Measurements from ENCODE around the gene ITK.
"Not testable (repeated sequence)": the region's sequence is repeated elsewhere in the genome, so short reads cannot be mapped to it uniquely, and the experiment has no call there.

Gene ITK

GRCh38 chr5:157205708-157206107, 25.1 kb downstream of the ITK start:
- H3K23ac ChIP-seq (ENCODE audit: low read length), result no peak overlapping the region
- H3K79me2 ChIP-seq (ENCODE audit: control insufficient read depth, insufficient read depth, low read length), result no peaks in the 10 kb centered on the region
- no peak overlapping the region for H4K5ac ChIP-seq (ENCODE audit: low read length)
- H3K4me1 ChIP-seq (ENCODE audit: control insufficient read depth, low read depth, low read length), result no peaks in the 10 kb centered on the region
- H3K4ac ChIP-seq (ENCODE audit: low read depth, low read length), result no peak overlapping the region
- H3K56ac ChIP-seq (ENCODE audit: low read length), result no peak overlapping the region
- H3K27me3 ChIP-seq (ENCODE audit: insufficient read depth, low read length, poor library complexity), result no peaks in the 10 kb centered on the region
- no peaks in the 10 kb centered on the region for H3K36me3 ChIP-seq (ENCODE audit: control insufficient read depth, insufficient read depth, low read length)
- H4K8ac ChIP-seq (ENCODE audit: low read depth, low read length), result no peak overlapping the region
- no peak overlapping the region for H3K18ac ChIP-seq (ENCODE audit: low read length)
- no peaks in the 10 kb centered on the region for H3K79me1 ChIP-seq (ENCODE audit: low read length)
- DNase-seq, result no peak
- no CpG with 5 or more reads among the region's 6 CpGs for WGBS (ENCODE audit: extremely low coverage, insufficient coverage, low lambda C conversion rate)
- no peak overlapping the region for H3K4me2 ChIP-seq (ENCODE audit: low read length)
- H2BK5ac ChIP-seq (ENCODE audit: low read length), result no peak overlapping the region
- no peak overlapping the region for H2BK120ac ChIP-seq (ENCODE audit: low read depth, low read length)
- no peak overlapping the region for H3K4me3 ChIP-seq (ENCODE audit: low read length)
- no peak overlapping the region for H2BK15ac ChIP-seq (replicated peaks; ENCODE audit: low read depth)
- no peak overlapping the region for H2AK5ac ChIP-seq (ENCODE audit: low read length)
- no peak overlapping the region for H3K27ac ChIP-seq (ENCODE audit: low read depth, low read length)
- no peak overlapping the region for H3K9ac ChIP-seq (ENCODE audit: low read length)

DNA sequence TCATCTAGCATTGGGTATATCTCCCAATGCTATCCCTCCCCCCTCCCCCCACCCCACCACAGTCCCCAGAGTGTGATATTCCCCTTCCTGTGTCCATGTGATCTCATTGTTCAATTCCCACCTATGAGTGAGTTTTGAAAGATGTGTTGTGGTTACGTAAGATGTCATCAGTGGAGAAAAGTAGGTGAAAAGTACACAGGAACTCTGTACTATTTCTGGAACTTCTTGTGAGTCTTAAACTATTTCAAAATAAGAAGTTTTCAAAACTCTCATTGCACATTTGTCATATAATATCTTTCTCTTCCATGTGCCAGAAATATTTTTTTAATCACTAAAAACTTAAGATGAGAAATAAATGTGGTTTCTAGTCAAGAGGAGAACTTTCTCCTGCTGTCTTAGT, 30.0 kb downstream of the ITK start:
- not testable (repeated sequence) for H3K27me3 ChIP-seq (ENCODE audit: insufficient read depth, low read length, poor library complexity); H2BK120ac ChIP-seq (ENCODE audit: low read depth, low read length); H3K79me2 ChIP-seq (ENCODE audit: control insufficient read depth, insufficient read depth, low read length); H4K8ac ChIP-seq (ENCODE audit: low read depth, low read length); H3K79me1 ChIP-seq (ENCODE audit: low read length); H3K4ac ChIP-seq (ENCODE audit: low read depth, low read length); H3K36me3 ChIP-seq (ENCODE audit: control insufficient read depth, insufficient read depth, low read length); H2AK5ac ChIP-seq (ENCODE audit: low read length); H3K4me1 ChIP-seq (ENCODE audit: control insufficient read depth, low read depth, low read length); DNase-seq; H2BK5ac ChIP-seq (ENCODE audit: low read length); H3K23ac ChIP-seq (ENCODE audit: low read length); H3K18ac ChIP-seq (ENCODE audit: low read length); H3K56ac ChIP-seq (ENCODE audit: low read length); H3K9ac ChIP-seq (ENCODE audit: low read length); H3K4me2 ChIP-seq (ENCODE audit: low read length); H4K5ac ChIP-seq (ENCODE audit: low read length); H3K4me3 ChIP-seq (ENCODE audit: low read length); H2BK15ac ChIP-seq (replicated peaks; ENCODE audit: low read depth); H3K27ac ChIP-seq (ENCODE audit: low read depth, low read length)
- WGBS (ENCODE audit: extremely low coverage, insufficient coverage, low lambda C conversion rate), result no CpG with 5 or more reads among the region's 1 CpG

- Histone ChIP-seq H2BK15ac (replicated peaks; ENCODE audit: low read depth) (no peak overlapping the region), H3K4me1 (ENCODE audit: control insufficient read depth, low read depth, low read length) (no peaks in the 10 kb centered on the region), H4K8ac (ENCODE audit: low read depth, low read length) (no peak overlapping the region), H3K27ac (ENCODE audit: low read depth, low read length) (no peak overlapping the region), H2AK5ac (ENCODE audit: low read length) (no peak overlapping the region), H3K79me2 (ENCODE audit: control insufficient read depth, insufficient read depth, low read length) (no peaks in the 10 kb centered on the region), H3K27me3 (ENCODE audit: insufficient read depth, low read length, poor library complexity) (no peaks in the 10 kb centered on the region), H3K79me1 (ENCODE audit: low read length) (no peaks in the 10 kb centered on the region), H3K56ac (ENCODE audit: low read length) (no peak overlapping the region), H3K36me3 (ENCODE audit: control insufficient read depth, insufficient read depth, low read length) (no peaks in the 10 kb centered on the region), H3K23ac (ENCODE audit: low read length) (no peak overlapping the region), H4K5ac (ENCODE audit: low read length) (no peak overlapping the region), H3K4me2 (ENCODE audit: low read length) (no peak overlapping the region), H2BK120ac (ENCODE audit: low read depth, low read length) (no peak overlapping the region), H3K4me3 (ENCODE audit: low read length) (no peak overlapping the region), H2BK5ac (ENCODE audit: low read length) (no peak overlapping the region), H3K18ac (ENCODE audit: low read length) (no peak overlapping the region), H3K4ac (ENCODE audit: low read depth, low read length) (no peak overlapping the region), H3K9ac (ENCODE audit: low read length) (no peak overlapping the region)
- no peak for DNase-seq
- no CpG with 5 or more reads among the region's 5 CpGs for WGBS (ENCODE audit: extremely low coverage, insufficient coverage, low lambda C conversion rate)
These were observed 31.7 kb downstream of the ITK start for GRCh38 chr5:157212307-157212706.

DNA sequence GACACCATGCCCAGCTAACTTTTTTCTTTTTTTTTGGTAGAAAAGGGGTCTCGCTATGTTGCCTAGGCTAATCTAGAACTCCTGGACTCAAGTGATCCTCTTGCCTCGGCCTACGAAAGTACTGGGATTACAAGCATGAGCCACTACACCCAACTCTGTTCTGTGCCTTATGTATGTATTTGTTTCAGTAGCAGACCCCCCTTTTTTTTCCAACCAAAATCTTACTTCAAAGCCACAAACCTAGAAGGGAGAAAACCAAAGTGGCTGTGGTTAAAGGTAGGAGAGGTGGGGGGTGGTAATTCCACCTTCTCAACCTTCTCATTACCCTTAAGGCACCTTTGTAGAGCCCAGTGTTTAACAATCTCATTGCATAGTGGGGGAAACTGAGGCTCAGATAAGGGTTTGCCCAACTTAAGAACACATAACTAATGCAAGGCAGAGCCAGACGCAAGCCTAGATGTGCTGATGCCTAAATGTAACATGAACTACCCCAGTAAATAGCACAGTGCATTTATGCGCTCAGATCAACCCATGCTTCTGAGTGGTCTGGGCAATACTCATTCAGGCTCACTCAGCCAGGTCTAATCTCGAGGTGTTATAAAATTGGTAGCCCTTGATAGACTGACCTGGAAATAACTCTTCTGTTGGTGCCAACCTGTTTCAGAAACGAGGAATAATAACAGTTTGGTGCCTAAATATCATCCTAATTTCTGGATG, 33.0 kb downstream of the ITK start:
- H3K56ac ChIP-seq (ENCODE audit: low read length), result no peak overlapping the region
- no peaks in the 10 kb centered on the region for H3K36me3 ChIP-seq (ENCODE audit: control insufficient read depth, insufficient read depth, low read length)
- no peak overlapping the region for H4K5ac ChIP-seq (ENCODE audit: low read length)
- H3K4ac ChIP-seq (ENCODE audit: low read depth, low read length), result no peak overlapping the region
- H4K8ac ChIP-seq (ENCODE audit: low read depth, low read length), result no peak overlapping the region
- H3K9ac ChIP-seq (ENCODE audit: low read length), result no peak overlapping the region
- no peak overlapping the region for H3K4me3 ChIP-seq (ENCODE audit: low read length)
- H2BK120ac ChIP-seq (ENCODE audit: low read depth, low read length), result no peak overlapping the region
- no peak overlapping the region for H3K27ac ChIP-seq (ENCODE audit: low read depth, low read length)
- H3K79me2 ChIP-seq (ENCODE audit: control insufficient read depth, insufficient read depth, low read length), result no peaks in the 10 kb centered on the region
- DNase-seq, result no peak
- no peak overlapping the region for H3K4me2 ChIP-seq (ENCODE audit: low read length)
- H3K27me3 ChIP-seq (ENCODE audit: insufficient read depth, low read length, poor library complexity), result no peaks in the 10 kb centered on the region
- no CpG with 5 or more reads among the region's 7 CpGs for WGBS (ENCODE audit: extremely low coverage, insufficient coverage, low lambda C conversion rate)
- H3K79me1 ChIP-seq (ENCODE audit: low read length), result no peaks in the 10 kb centered on the region
- no peak overlapping the region for H3K23ac ChIP-seq (ENCODE audit: low read length)
- no peak overlapping the region for H2AK5ac ChIP-seq (ENCODE audit: low read length)
- H3K18ac ChIP-seq (ENCODE audit: low read length), result no peak overlapping the region
- H3K4me1 ChIP-seq (ENCODE audit: control insufficient read depth, low read depth, low read length), result no peaks in the 10 kb centered on the region
- H2BK15ac ChIP-seq (replicated peaks; ENCODE audit: low read depth), result no peak overlapping the region
- H2BK5ac ChIP-seq (ENCODE audit: low read length), result no peak overlapping the region

GRCh38 chr5:157214415-157214814, 33.8 kb downstream of the ITK start:
- H3K4me1 ChIP-seq (ENCODE audit: control insufficient read depth, low read depth, low read length), result no peaks in the 10 kb centered on the region
- no peak overlapping the region for H3K27ac ChIP-seq (ENCODE audit: low read depth, low read length)
- no peak overlapping the region for H2BK15ac ChIP-seq (replicated peaks; ENCODE audit: low read depth)
- no peak overlapping the region for H3K23ac ChIP-seq (ENCODE audit: low read length)
- no peak overlapping the region for H3K4me2 ChIP-seq (ENCODE audit: low read length)
- no peaks in the 10 kb centered on the region for H3K79me1 ChIP-seq (ENCODE audit: low read length)
- no peaks in the 10 kb centered on the region for H3K79me2 ChIP-seq (ENCODE audit: control insufficient read depth, insufficient read depth, low read length)
- H3K9ac ChIP-seq (ENCODE audit: low read length), result no peak overlapping the region
- H3K27me3 ChIP-seq (ENCODE audit: insufficient read depth, low read length, poor library complexity), result no peaks in the 10 kb centered on the region
- H3K36me3 ChIP-seq (ENCODE audit: control insufficient read depth, insufficient read depth, low read length), result no peaks in the 10 kb centered on the region
- no peak overlapping the region for H4K5ac ChIP-seq (ENCODE audit: low read length)
- no peak overlapping the region for H2BK5ac ChIP-seq (ENCODE audit: low read length)
- no peak overlapping the region for H2BK120ac ChIP-seq (ENCODE audit: low read depth, low read length)
- H2AK5ac ChIP-seq (ENCODE audit: low read length), result no peak overlapping the region
- H3K4ac ChIP-seq (ENCODE audit: low read depth, low read length), result no peak overlapping the region
- H3K4me3 ChIP-seq (ENCODE audit: low read length), result no peak overlapping the region
- H3K56ac ChIP-seq (ENCODE audit: low read length), result no peak overlapping the region
- no peak for DNase-seq
- no peak overlapping the region for H3K18ac ChIP-seq (ENCODE audit: low read length)
- no peak overlapping the region for H4K8ac ChIP-seq (ENCODE audit: low read depth, low read length)

DNA sequence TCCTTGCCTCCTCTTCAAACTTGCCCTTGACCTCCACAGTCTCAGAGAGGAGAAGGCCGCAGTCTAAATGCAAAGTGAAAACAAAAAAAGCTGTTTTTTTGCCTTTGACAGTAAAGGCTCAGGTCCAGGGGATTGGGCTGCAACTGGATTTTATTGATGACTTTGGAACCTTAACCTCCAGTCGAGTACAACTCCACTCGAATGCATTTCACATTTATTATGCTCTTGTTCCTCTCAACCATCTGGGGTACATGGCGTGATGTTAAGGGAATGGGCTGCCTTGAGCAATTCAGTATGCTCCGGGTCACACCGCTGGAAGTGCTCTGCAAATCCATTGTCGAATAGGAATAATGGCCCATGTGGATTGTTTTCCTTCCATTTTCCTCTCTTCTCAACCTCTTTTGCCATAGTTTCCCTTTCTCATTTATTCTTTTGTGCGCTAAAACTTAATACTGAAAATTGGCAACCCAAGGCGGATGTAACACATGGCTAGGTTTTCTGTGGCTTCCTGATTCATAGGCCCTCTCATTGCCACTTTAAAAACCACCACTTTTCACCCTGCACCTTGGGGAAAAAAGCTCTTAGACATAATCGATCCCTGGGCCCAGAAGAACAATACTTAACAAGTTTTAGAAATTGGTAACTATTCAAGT, 34.3 kb downstream of the ITK start:
- Histone ChIP-seq H3K23ac (ENCODE audit: low read length) (no peak overlapping the region), H3K4me2 (ENCODE audit: low read length) (no peak overlapping the region), H3K79me2 (ENCODE audit: control insufficient read depth, insufficient read depth, low read length) (no peaks in the 10 kb centered on the region), H3K36me3 (ENCODE audit: control insufficient read depth, insufficient read depth, low read length) (no peaks in the 10 kb centered on the region), H4K8ac (ENCODE audit: low read depth, low read length) (no peak overlapping the region), H3K27me3 (ENCODE audit: insufficient read depth, low read length, poor library complexity) (no peaks in the 10 kb centered on the region), H2BK5ac (ENCODE audit: low read length) (no peak overlapping the region), H3K79me1 (ENCODE audit: low read length) (no peaks in the 10 kb centered on the region), H2AK5ac (ENCODE audit: low read length) (no peak overlapping the region), H3K4me1 (ENCODE audit: control insufficient read depth, low read depth, low read length) (no peaks in the 10 kb centered on the region), H3K56ac (ENCODE audit: low read length) (no peak overlapping the region), H3K18ac (ENCODE audit: low read length) (no peak overlapping the region), H2BK120ac (ENCODE audit: low read depth, low read length) (no peak overlapping the region), H2BK15ac (replicated peaks; ENCODE audit: low read depth) (no peak overlapping the region), H4K5ac (ENCODE audit: low read length) (no peak overlapping the region), H3K27ac (ENCODE audit: low read depth, low read length) (no peak overlapping the region), H3K9ac (ENCODE audit: low read length) (no peak overlapping the region), H3K4me3 (ENCODE audit: low read length) (no peak overlapping the region), H3K4ac (ENCODE audit: low read depth, low read length) (no peak overlapping the region)
- DNase-seq, result no peak
- no CpG with 5 or more reads among the region's 10 CpGs for WGBS (ENCODE audit: extremely low coverage, insufficient coverage, low lambda C conversion rate)

Measured in mesendoderm (in vitro differentiated cells).